OCI-LY3 (cell line): Measurements from ENCODE around the gene KIRREL1.

Source experiments
- EZH2phosphoT487 ChIP-seq: fragments of 200-600 bp; shearing (Covaris generic); IDR thresholded peaks from 2 replicates; pipeline ENCODE4 v1.6.1; 2018; ENCODE audit warnings: antibody characterized with exemption, mixed run types, low read depth
- TF ChIP-seq, protein P1 (sequence below): fragments of 200-600, 300-600 bp; sonication (generic); IDR thresholded peaks from 2 replicates; pipeline ENCODE4 v1.5.1; 2014; ENCODE audit warnings: antibody characterized with exemption, low read length, low read depth

DNA sequence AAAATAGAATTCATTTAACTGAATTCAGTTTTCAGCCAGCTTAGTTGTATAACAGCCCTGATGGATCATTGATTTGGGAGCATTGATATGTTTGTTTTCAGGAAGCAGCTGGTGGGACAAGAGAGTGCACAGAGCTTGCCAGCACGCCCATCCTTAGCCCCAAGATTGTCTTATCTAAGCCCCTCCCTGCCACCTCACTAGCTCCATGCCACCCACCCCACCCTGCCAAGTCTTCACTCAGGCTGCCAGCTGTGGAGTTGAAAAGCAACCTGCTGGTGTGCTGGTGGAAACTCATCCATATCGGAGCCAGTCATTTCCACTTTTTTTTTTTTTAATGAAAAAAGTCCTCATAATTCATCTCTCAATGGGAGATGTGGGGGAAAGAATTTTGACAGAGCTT lies 11.8 kb downstream of the KIRREL1 start:
- TF ChIP-seq EZH2phosphoT487: no peak
- TF ChIP-seq, protein P1, sequence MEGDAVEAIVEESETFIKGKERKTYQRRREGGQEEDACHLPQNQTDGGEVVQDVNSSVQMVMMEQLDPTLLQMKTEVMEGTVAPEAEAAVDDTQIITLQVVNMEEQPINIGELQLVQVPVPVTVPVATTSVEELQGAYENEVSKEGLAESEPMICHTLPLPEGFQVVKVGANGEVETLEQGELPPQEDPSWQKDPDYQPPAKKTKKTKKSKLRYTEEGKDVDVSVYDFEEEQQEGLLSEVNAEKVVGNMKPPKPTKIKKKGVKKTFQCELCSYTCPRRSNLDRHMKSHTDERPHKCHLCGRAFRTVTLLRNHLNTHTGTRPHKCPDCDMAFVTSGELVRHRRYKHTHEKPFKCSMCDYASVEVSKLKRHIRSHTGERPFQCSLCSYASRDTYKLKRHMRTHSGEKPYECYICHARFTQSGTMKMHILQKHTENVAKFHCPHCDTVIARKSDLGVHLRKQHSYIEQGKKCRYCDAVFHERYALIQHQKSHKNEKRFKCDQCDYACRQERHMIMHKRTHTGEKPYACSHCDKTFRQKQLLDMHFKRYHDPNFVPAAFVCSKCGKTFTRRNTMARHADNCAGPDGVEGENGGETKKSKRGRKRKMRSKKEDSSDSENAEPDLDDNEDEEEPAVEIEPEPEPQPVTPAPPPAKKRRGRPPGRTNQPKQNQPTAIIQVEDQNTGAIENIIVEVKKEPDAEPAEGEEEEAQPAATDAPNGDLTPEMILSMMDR: no peak
